ENCODE measurements around the gene MAML3. TPM values are rescaled to one million over a fixed set of nuclear protein-coding genes. Genes with fewer than 3 reads are reported as not detected.

MAML3 gene
- total and polyA plus RNA-seq, 2 experiments from 2014 or later: 4.1 to 11.2 TPM

- Histone ChIP-seq H3K4me1 (ENCODE audit: insufficient read depth) (peaks cover 9% of the 10 kb centered on the region), H2AFZ (no peak overlapping the region), H4K20me1 (ENCODE audit: insufficient read depth, poor library complexity, severe bottlenecking) (no peaks in the 10 kb centered on the region), H3K27ac (no peak overlapping the region), H3K9me3 (ENCODE audit: low read depth) (no peaks in the 10 kb centered on the region), H3K4me2 (no peak overlapping the region), H3K9me2 (replicated peaks; ENCODE audit: insufficient read depth) (no peaks in the 10 kb centered on the region), H3K36me3 (replicated peaks; ENCODE audit: insufficient read depth, low read depth) (no peaks in the 10 kb centered on the region), H3K79me2 (peaks cover 38% of the 10 kb centered on the region), H3K4me3 (no peak overlapping the region), H3K27me3 (no peaks in the 10 kb centered on the region)
- TF ChIP-seq EZH2 (IDR thresholded peaks at IDR 0.05; ENCODE audit: borderline replicate concordance) (no peak), CTCF (IDR thresholded peaks at IDR 0.05; ENCODE audit: poor library complexity) (no peak), EZH2phosphoT487 (IDR thresholded peaks at IDR 0.05; ENCODE audit: low read depth, severe bottlenecking, unreplicated experiment) (no peak)
- no peak for DNase-seq (ENCODE audit: low spot score)
Measured at GRCh38 chr4:139985401-139985800, 168.6 kb downstream of the MAML3 start.

GRCh38 chr4:139984471-139984870 lies 169.5 kb downstream of the MAML3 start:
- 93% methylated on average over 1 of the region's 1 CpG for WGBS (ENCODE audit: low lambda C conversion rate, missing lambda C conversion rate)
- DNase-seq (ENCODE audit: low spot score): no peak
- Histone ChIP-seq H3K9me2 (replicated peaks; ENCODE audit: insufficient read depth) (no peaks in the 10 kb centered on the region), H3K27me3 (no peaks in the 10 kb centered on the region), H2AFZ (no peak overlapping the region), H3K4me1 (ENCODE audit: insufficient read depth) (peaks cover 9% of the 10 kb centered on the region), H3K36me3 (replicated peaks; ENCODE audit: insufficient read depth, low read depth) (no peaks in the 10 kb centered on the region), H3K4me2 (no peak overlapping the region), H3K4me3 (no peak overlapping the region), H4K20me1 (ENCODE audit: insufficient read depth, poor library complexity, severe bottlenecking) (no peaks in the 10 kb centered on the region), H3K9me3 (ENCODE audit: low read depth) (no peaks in the 10 kb centered on the region), H3K79me2 (peaks cover 38% of the 10 kb centered on the region), H3K27ac (no peak overlapping the region)
- TF ChIP-seq EZH2phosphoT487 (IDR thresholded peaks at IDR 0.05; ENCODE audit: low read depth, severe bottlenecking, unreplicated experiment) (no peak), CTCF (IDR thresholded peaks at IDR 0.05; ENCODE audit: poor library complexity) (no peak), EZH2 (IDR thresholded peaks at IDR 0.05; ENCODE audit: borderline replicate concordance) (no peak)

GRCh38 chr4:139978692-139979091 lies 175.3 kb downstream of the MAML3 start:
- no peaks in the 10 kb centered on the region for H3K36me3 ChIP-seq (replicated peaks; ENCODE audit: insufficient read depth, low read depth)
- no peaks in the 10 kb centered on the region for H4K20me1 ChIP-seq (ENCODE audit: insufficient read depth, poor library complexity, severe bottlenecking)
- no peaks in the 10 kb centered on the region for H3K9me3 ChIP-seq (ENCODE audit: low read depth)
- H2AFZ ChIP-seq: no peak overlapping the region
- no peak overlapping the region for H3K4me3 ChIP-seq
- no peak overlapping the region for H3K27ac ChIP-seq
- H3K27me3 ChIP-seq: no peaks in the 10 kb centered on the region
- no peaks in the 10 kb centered on the region for H3K9me2 ChIP-seq (replicated peaks; ENCODE audit: insufficient read depth)
- H3K4me1 ChIP-seq (ENCODE audit: insufficient read depth): peaks cover 10% of the 10 kb centered on the region
- TF ChIP-seq CTCF (IDR thresholded peaks at IDR 0.05; ENCODE audit: poor library complexity): no peak
- TF ChIP-seq EZH2phosphoT487 (IDR thresholded peaks at IDR 0.05; ENCODE audit: low read depth, severe bottlenecking, unreplicated experiment): no peak
- 93% methylated on average over 2 of the region's 2 CpGs for WGBS (ENCODE audit: low lambda C conversion rate, missing lambda C conversion rate)
- no peak for DNase-seq (ENCODE audit: low spot score)
- no peak overlapping the region for H3K4me2 ChIP-seq
- H3K79me2 ChIP-seq: peaks cover 19% of the 10 kb centered on the region

Measured in hepatocyte (in vitro differentiated cells).